HepG2 (cell line): ENCODE measurements around the gene ABL2. TPM values are rescaled to one million over a fixed set of nuclear protein-coding genes. Genes with fewer than 3 reads are reported as not detected.

Experiments used
- ARID2 ChIP-seq: sonication (generic); formaldehyde crosslinking; IDR thresholded peaks from 2 replicates; pipeline ENCODE4 v1.8.1; 2022; ENCODE audit warnings: mild to moderate bottlenecking, missing genetic modification reagents, borderline replicate concordance
- HNF4A ChIP-seq: sonication (generic); formaldehyde crosslinking; IDR thresholded peaks from 2 replicates; pipeline ENCODE4 v1.4.0; 2020; ENCODE audit warnings: missing genetic modification reagents
- KDM3A ChIP-seq: IDR thresholded peaks from 2 replicates; pipeline ENCODE4 v1.6.1; 2018; ENCODE audit warnings: low read depth, missing compliant biosample characterization
- KLF15 ChIP-seq: sonication (generic); formaldehyde crosslinking; IDR thresholded peaks from 2 replicates; pipeline ENCODE4 v1.8.1; 2023; ENCODE audit warnings: borderline replicate concordance, mild to moderate bottlenecking, inconsistent platforms, missing genetic modification reagents, mixed read lengths
- NAIF1 ChIP-seq: sonication (generic); formaldehyde crosslinking; IDR thresholded peaks from 2 replicates; pipeline ENCODE4 v1.5.0; 2020; ENCODE audit warnings: mild to moderate bottlenecking, missing genetic modification reagents, borderline replicate concordance
- ONECUT2 ChIP-seq: sonication (generic); formaldehyde crosslinking; IDR thresholded peaks from 2 replicates; pipeline ENCODE4 v1.4.0; 2020; ENCODE audit warnings: missing genetic modification reagents
- PLSCR1 ChIP-seq: sonication (generic); formaldehyde crosslinking; IDR thresholded peaks from 2 replicates; pipeline ENCODE4 v1.5.0; 2020; ENCODE audit warnings: missing genetic modification reagents, mild to moderate bottlenecking, borderline replicate concordance
- SALL1 ChIP-seq: sonication (generic); formaldehyde crosslinking; IDR thresholded peaks from 2 replicates; pipeline ENCODE4 v1.8.0; 2022; ENCODE audit warnings: mild to moderate bottlenecking, missing genetic modification reagents
- SRY ChIP-seq: sonication (generic); formaldehyde crosslinking; IDR thresholded peaks from 2 replicates; pipeline ENCODE4 v1.8.0; 2022; ENCODE audit warnings: mild to moderate bottlenecking, missing genetic modification reagents
- ZFAT ChIP-seq: sonication (generic); formaldehyde crosslinking; conservative IDR thresholded peaks from 2 replicates; pipeline ENCODE4 v1.8.1; 2023; ENCODE audit warnings: missing genetic modification reagents, inconsistent platforms
- ZHX1 ChIP-seq: sonication (generic); formaldehyde crosslinking; IDR thresholded peaks from 2 replicates; pipeline ENCODE4 v1.8.1; 2022; ENCODE audit warnings: low read depth, mild to moderate bottlenecking, missing genetic modification reagents
- ZMYM3 ChIP-seq: sonication (generic); formaldehyde crosslinking; IDR thresholded peaks from 2 replicates; pipeline ENCODE4 v1.5.1; 2020; ENCODE audit warnings: mild to moderate bottlenecking, missing genetic modification reagents
- ZNF558 ChIP-seq: sonication (generic); formaldehyde crosslinking; IDR thresholded peaks from 2 replicates; pipeline ENCODE4 v1.9.0; 2022; ENCODE audit warnings: mild to moderate bottlenecking, missing genetic modification reagents, borderline replicate concordance
- ZNF569 ChIP-seq: sonication (generic); formaldehyde crosslinking; IDR thresholded peaks from 2 replicates; pipeline ENCODE4 v1.5.0; 2020; ENCODE audit warnings: mild to moderate bottlenecking, missing genetic modification reagents, moderate library complexity, borderline replicate concordance
- polyA plus RNA-seq, 8 experiments: library from polyadenylated mRNA; depleted of rRNA in 3 of 8; stranded (reverse) in 7 of 8; unstranded in 1 of 8; fragments of >200 nt; fragmentation: Illumina TruSeq in 4 of 8; extraction: Trizol in 4 of 8; gene quantifications; 2 replicates each; pipeline versions ENCODE4 v1.2.1 to v1.2.3, GENCODE V29; 2011 to 2016; ENCODE audit warnings: low read depth in 4 of 8, missing spikeins in 1 of 8, mixed read lengths in 1 of 8; ENCODE audit not compliant: insufficient read depth in 1 of 8
- total RNA-seq, 5 experiments: library from RNA; depleted of rRNA; stranded (reverse); fragments of >200 nt; fragmentation: Illumina TruSeq; extraction: Trizol; gene quantifications; 2 replicates each; pipeline ENCODE4 v1.2.3, GENCODE V29; 2016; ENCODE audit warnings: low read depth in 1 of 5
- TF ChIP-seq, protein P1 (sequence below): sonication (generic); formaldehyde crosslinking; IDR thresholded peaks from 2 replicates; pipeline ENCODE4 v1.4.0; 2020; ENCODE audit warnings: missing genetic modification reagents
- TF ChIP-seq, protein P2 (sequence below): sonication (generic); formaldehyde crosslinking; IDR thresholded peaks from 2 replicates; pipeline ENCODE4 v1.5.0; 2020; ENCODE audit warnings: missing genetic modification reagents
- TF ChIP-seq, protein P3 (sequence below): sonication (generic); formaldehyde crosslinking; IDR thresholded peaks from 2 replicates; pipeline ENCODE4 v1.4.0; 2020; ENCODE audit warnings: missing genetic modification reagents
- TF ChIP-seq, protein P4 (sequence below): sonication (generic); formaldehyde crosslinking; IDR thresholded peaks from 2 replicates; pipeline ENCODE4 v1.4.0; 2020; ENCODE audit warnings: mild to moderate bottlenecking, missing genetic modification reagents

ABL2 gene
- total and polyA plus RNA-seq, 2 of the 13 experiments (the other 11 are each of a cell fraction or from before 2014, with no cell fraction given), result 5.8 to 6.0 TPM

DNA sequence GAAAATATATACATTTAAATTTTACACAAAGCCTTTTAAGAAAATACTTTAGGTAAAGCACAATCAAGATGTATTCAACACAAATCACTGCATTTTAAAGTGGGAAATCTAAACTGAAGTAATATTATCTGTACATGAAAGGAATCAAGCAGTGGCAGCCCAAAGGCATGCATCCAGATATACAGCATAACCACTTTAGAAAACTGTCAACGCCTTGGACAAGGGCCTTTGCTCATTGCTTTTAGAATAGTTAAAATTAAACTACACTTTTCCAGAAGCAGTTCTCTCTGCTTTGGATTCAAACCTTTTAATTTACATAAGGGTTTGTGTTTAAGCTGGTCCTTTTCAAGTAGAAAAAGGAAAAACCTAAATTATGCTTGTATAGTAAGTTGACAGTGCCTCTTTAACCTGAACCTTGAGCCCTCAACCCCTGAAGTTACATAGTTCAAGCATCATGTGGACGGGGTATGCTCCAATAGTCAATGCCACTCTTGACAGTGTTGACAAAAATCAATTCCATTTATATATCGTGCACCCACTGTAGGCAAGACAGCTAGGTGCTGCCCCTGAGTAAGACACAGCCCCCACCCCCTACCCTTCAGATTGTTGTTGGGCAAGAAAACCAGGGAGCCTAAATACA is 124.7 kb downstream of the ABL2 start (continued):
- 0 out of 2 replicates have a peak, but pooled peaks have one; percentile 53 for TF ChIP-seq ZHX1 (CRISPR knock-in tag)
- TF ChIP-seq KDM3A (CRISPR knock-in tag), result 0 out of 2 replicates have a peak, but pooled peaks have one; percentile 39
- no peak for TF ChIP-seq PLSCR1 (CRISPR knock-in tag)
- TF ChIP-seq, protein P1, sequence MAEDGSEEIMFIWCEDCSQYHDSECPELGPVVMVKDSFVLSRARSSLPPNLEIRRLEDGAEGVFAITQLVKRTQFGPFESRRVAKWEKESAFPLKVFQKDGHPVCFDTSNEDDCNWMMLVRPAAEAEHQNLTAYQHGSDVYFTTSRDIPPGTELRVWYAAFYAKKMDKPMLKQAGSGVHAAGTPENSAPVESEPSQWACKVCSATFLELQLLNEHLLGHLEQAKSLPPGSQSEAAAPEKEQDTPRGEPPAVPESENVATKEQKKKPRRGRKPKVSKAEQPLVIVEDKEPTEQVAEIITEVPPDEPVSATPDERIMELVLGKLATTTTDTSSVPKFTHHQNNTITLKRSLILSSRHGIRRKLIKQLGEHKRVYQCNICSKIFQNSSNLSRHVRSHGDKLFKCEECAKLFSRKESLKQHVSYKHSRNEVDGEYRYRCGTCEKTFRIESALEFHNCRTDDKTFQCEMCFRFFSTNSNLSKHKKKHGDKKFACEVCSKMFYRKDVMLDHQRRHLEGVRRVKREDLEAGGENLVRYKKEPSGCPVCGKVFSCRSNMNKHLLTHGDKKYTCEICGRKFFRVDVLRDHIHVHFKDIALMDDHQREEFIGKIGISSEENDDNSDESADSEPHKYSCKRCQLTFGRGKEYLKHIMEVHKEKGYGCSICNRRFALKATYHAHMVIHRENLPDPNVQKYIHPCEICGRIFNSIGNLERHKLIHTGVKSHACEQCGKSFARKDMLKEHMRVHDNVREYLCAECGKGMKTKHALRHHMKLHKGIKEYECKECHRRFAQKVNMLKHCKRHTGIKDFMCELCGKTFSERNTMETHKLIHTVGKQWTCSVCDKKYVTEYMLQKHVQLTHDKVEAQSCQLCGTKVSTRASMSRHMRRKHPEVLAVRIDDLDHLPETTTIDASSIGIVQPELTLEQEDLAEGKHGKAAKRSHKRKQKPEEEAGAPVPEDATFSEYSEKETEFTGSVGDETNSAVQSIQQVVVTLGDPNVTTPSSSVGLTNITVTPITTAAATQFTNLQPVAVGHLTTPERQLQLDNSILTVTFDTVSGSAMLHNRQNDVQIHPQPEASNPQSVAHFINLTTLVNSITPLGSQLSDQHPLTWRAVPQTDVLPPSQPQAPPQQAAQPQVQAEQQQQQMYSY (CRISPR knock-in tag), result no peak
- no peak for TF ChIP-seq ZNF558
- no peak for TF ChIP-seq ZFAT (CRISPR knock-in tag)
- peak; percentile 98 for TF ChIP-seq HNF4A (CRISPR knock-in tag)
- no peak for TF ChIP-seq ZMYM3
- TF ChIP-seq SALL1 (CRISPR knock-in tag), result peak; percentile 92
- no peak; the same call in 1 of the 2 replicates for TF ChIP-seq KLF15
- no peak for TF ChIP-seq SRY (CRISPR knock-in tag)
- TF ChIP-seq, protein P2, sequence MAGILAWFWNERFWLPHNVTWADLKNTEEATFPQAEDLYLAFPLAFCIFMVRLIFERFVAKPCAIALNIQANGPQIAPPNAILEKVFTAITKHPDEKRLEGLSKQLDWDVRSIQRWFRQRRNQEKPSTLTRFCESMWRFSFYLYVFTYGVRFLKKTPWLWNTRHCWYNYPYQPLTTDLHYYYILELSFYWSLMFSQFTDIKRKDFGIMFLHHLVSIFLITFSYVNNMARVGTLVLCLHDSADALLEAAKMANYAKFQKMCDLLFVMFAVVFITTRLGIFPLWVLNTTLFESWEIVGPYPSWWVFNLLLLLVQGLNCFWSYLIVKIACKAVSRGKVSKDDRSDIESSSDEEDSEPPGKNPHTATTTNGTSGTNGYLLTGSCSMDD, result no peak
- TF ChIP-seq ZNF569 (CRISPR knock-in tag), result no peak
- TF ChIP-seq NAIF1 (CRISPR knock-in tag), result 0 out of 2 replicates have a peak, but pooled peaks have one; percentile 58
- peak; percentile 94 for TF ChIP-seq ONECUT2 (CRISPR knock-in tag)
- TF ChIP-seq, protein P3, sequence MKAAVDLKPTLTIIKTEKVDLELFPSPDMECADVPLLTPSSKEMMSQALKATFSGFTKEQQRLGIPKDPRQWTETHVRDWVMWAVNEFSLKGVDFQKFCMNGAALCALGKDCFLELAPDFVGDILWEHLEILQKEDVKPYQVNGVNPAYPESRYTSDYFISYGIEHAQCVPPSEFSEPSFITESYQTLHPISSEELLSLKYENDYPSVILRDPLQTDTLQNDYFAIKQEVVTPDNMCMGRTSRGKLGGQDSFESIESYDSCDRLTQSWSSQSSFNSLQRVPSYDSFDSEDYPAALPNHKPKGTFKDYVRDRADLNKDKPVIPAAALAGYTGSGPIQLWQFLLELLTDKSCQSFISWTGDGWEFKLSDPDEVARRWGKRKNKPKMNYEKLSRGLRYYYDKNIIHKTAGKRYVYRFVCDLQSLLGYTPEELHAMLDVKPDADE (CRISPR knock-in tag), result no peak
- TF ChIP-seq, protein P4, sequence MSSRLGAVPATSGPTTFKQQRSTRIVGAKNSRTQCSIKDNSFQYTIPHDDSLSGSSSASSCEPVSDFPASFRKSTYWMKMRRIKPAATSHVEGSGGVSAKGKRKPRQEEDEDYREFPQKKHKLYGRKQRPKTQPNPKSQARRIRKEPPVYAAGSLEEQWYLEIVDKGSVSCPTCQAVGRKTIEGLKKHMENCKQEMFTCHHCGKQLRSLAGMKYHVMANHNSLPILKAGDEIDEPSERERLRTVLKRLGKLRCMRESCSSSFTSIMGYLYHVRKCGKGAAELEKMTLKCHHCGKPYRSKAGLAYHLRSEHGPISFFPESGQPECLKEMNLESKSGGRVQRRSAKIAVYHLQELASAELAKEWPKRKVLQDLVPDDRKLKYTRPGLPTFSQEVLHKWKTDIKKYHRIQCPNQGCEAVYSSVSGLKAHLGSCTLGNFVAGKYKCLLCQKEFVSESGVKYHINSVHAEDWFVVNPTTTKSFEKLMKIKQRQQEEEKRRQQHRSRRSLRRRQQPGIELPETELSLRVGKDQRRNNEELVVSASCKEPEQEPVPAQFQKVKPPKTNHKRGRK (CRISPR knock-in tag), result no peak
- TF ChIP-seq ARID2, result no peak
